ENCODE results near the gene SAP25. TPM values are rescaled to one million over a fixed set of nuclear protein-coding genes. Genes with fewer than 3 reads are reported as not detected.

The SAP25 gene
- polyA plus RNA-seq, 1 of the 3 experiments (the other 2 are of a cell fraction) = 1.2 TPM

DNA sequence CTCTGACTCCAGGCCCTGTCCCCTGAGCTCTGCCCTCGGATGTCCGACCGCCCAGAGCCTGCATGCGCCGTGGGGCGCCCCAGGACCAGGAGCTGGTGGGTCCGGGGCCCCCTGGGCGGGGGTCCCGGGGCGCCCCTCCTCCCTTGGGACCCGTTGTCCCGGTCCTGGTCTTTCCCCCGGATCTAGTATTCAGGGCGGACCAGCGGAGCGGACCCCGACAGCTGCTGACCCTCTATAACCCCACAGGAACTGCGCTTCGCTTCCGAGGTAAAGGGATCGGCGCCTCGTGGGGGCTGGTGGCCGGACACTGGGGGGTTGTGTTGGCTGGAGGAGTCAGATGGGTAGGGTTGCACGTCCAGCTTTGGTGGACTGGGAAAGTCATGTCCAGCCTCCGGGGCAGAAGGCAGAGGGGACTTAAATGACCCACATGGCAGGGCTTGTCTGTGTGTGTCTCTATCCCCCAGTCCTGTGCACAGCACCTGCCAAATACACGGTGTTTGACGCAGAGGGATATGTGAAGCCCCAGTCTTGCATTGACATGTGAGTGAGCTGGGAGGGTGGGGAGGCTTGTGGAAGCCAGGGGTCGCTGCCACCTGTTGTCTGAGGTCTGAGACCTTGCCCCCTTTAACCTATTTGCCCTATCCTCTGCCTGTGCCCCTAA lies 39.2 kb upstream of the SAP25 start (continued):
- TF ChIP-seq, protein P1, sequence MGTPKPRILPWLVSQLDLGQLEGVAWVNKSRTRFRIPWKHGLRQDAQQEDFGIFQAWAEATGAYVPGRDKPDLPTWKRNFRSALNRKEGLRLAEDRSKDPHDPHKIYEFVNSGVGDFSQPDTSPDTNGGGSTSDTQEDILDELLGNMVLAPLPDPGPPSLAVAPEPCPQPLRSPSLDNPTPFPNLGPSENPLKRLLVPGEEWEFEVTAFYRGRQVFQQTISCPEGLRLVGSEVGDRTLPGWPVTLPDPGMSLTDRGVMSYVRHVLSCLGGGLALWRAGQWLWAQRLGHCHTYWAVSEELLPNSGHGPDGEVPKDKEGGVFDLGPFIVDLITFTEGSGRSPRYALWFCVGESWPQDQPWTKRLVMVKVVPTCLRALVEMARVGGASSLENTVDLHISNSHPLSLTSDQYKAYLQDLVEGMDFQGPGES (IDR thresholded peaks at IDR 0.05; ENCODE audit: low read depth, low read length) = no peak
- TF ChIP-seq, protein P2, sequence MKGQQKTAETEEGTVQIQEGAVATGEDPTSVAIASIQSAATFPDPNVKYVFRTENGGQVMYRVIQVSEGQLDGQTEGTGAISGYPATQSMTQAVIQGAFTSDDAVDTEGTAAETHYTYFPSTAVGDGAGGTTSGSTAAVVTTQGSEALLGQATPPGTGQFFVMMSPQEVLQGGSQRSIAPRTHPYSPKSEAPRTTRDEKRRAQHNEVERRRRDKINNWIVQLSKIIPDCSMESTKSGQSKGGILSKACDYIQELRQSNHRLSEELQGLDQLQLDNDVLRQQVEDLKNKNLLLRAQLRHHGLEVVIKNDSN (IDR thresholded peaks at IDR 0.05; ENCODE audit: borderline replicate concordance, low read depth) = no peak
- TF ChIP-seq FOSL2 (IDR thresholded peaks at IDR 0.05; ENCODE audit: borderline replicate concordance, low read depth) (no peak), NFIC (IDR thresholded peaks at IDR 0.05; ENCODE audit: borderline replicate concordance) (no peak), SMC3 (IDR thresholded peaks at IDR 0.05; ENCODE audit: low read depth, low read length) (peak; percentile 30; the same call in 1 of the 2 replicates), CHD2 (IDR thresholded peaks at IDR 0.05; ENCODE audit: low read length, partially characterized antibody) (no peak), SIN3A (IDR thresholded peaks at IDR 0.05; ENCODE audit: borderline replicate concordance, low read depth, low read length) (no peak; the same call in 1 of the 2 replicates), GATA2 (CRISPR knock-in tag; IDR thresholded peaks at IDR 0.05) (no peak), FOXJ3 (CRISPR knock-in tag; IDR thresholded peaks at IDR 0.05) (no peak), YY1 (IDR thresholded peaks at IDR 0.05; ENCODE audit: low read depth) (no peak)
- TF ChIP-seq, protein P3, sequence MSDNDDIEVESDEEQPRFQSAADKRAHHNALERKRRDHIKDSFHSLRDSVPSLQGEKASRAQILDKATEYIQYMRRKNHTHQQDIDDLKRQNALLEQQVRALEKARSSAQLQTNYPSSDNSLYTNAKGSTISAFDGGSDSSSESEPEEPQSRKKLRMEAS (IDR thresholded peaks at IDR 0.05; ENCODE audit: low read depth) = peak; percentile 17; the same call in 1 of the 2 replicates

DNA sequence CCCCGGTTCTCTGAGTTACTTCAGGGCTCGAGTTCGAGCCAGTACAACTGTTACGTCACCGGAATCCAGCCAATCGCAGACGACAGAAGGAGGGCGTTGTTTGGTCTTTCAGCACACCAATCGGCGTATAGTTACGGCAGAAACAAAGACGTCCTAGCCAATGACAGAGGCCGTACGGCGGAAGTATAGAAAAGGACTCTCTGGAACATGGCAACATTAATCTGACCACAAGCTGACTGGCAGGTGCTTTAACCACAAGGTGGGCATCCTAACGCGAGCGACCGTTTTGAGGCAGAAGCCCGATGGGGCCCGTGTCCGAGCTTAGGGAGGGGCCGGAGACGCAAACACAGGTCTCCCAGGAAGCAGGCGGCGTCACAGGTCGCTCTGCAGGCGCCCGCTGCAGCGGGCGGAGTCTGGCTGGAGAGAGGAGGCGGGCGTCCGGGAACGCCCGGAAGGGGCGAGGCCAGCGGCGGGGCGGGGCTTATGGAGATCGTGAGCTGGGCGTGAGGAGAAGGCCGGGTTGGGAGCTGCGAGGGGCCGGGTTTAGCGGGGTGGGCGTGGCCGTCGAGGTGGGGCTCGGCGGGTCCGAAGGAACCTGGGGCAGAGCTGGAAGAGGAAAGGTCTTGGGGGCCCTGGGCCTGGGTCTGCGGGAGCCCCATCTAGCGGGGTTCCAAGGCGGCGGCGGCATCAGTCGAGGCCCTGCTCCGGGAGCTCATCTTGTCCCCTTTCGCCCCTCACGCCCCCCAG lies 38.5 kb upstream of the SAP25 start, which contains the start of gene MOSPD3:
Gene MOSPD3 (plus strand): TSS at position 558 of the 747 bp plus-strand sequence. CDS start 252 bp downstream, outside the sequence.
- peaks cover 0 to 8% of the 10 kb centered on the region in 2 experiments; a peak in 1 of 4 replicates for H3K4me1 ChIP-seq (ENCODE audit: control insufficient read depth in 1 of 2, insufficient read depth in 2 of 2, low read depth in 1 of 2, low read length in 1 of 2)
- H4K20me1 ChIP-seq (ENCODE audit: insufficient read depth) = no peaks in the 10 kb centered on the region
- CTCF ChIA-PET = interaction anchor here (0.7 to 9.1 kb wide), 26 partner anchors 8 to 240 kb away, joined by 3 to 119 read pairs (median 6); partner anchors contain the start of genes ACTL6B, EPHB4, GIGYF1 and POP7
- H3K9me2 ChIP-seq = no peaks in the 10 kb centered on the region
- under 1% methylated on average over 34 of the region's 61 CpGs for WGBS (ENCODE audit: low lambda C conversion rate)
- H3K9ac ChIP-seq = peak within 1 kb of the TSS; percentile 69
- H3F3A ChIP-seq (replicated peaks; ENCODE audit: insufficient read depth) = peaks cover 40% of the 10 kb centered on the region
- H3K9me3 ChIP-seq = no peaks in the 10 kb centered on the region
- peak within 1 kb of the TSS; percentile 82 to 93 for H3K27ac ChIP-seq (ENCODE audit: low read depth in 2 of 2, low read length in 1 of 2)
- peak within 1 kb of the TSS; percentile 67 to 80 for H3K4me3 ChIP-seq (ENCODE audit: low read depth in 2 of 2, low read length in 1 of 2)
- no peaks in the 10 kb centered on the region for H3K27me3 ChIP-seq (ENCODE audit: insufficient read depth)
- TF ChIP-seq, protein P2 (IDR thresholded peaks at IDR 0.05; ENCODE audit: borderline replicate concordance, low read depth) = no peak
- TF ChIP-seq, protein P4, sequence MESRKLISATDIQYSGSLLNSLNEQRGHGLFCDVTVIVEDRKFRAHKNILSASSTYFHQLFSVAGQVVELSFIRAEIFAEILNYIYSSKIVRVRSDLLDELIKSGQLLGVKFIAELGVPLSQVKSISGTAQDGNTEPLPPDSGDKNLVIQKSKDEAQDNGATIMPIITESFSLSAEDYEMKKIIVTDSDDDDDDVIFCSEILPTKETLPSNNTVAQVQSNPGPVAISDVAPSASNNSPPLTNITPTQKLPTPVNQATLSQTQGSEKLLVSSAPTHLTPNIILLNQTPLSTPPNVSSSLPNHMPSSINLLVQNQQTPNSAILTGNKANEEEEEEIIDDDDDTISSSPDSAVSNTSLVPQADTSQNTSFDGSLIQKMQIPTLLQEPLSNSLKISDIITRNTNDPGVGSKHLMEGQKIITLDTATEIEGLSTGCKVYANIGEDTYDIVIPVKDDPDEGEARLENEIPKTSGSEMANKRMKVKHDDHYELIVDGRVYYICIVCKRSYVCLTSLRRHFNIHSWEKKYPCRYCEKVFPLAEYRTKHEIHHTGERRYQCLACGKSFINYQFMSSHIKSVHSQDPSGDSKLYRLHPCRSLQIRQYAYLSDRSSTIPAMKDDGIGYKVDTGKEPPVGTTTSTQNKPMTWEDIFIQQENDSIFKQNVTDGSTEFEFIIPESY (IDR thresholded peaks at IDR 0.05; ENCODE audit: borderline replicate concordance, low read depth) = no peak
- 0 out of 4 replicates have a peak, but pooled peaks of 1 of the 2 experiments have one; percentile 37 for TF ChIP-seq EP300 (IDR thresholded peaks at IDR 0.05; ENCODE audit: borderline replicate concordance in 1 of 2, low read depth in 1 of 2, low read length in 1 of 2)
- peak; percentile 77 for TF ChIP-seq CHD2 (IDR thresholded peaks at IDR 0.05; ENCODE audit: low read length, partially characterized antibody)
- no peak for TF ChIP-seq FOSL2 (IDR thresholded peaks at IDR 0.05; ENCODE audit: borderline replicate concordance, low read depth)
- peak; percentile 55; the same call in 1 of the 2 replicates for TF ChIP-seq POLR2AphosphoS5 (IDR thresholded peaks at IDR 0.05; ENCODE audit: low read depth, low read length)
- TF ChIP-seq GABPA (IDR thresholded peaks at IDR 0.05; ENCODE audit: low read depth) = peak; percentile 77
- TF ChIP-seq RCOR1 (IDR thresholded peaks at IDR 0.05; ENCODE audit: low read length) = 0 out of 2 replicates have a peak, but pooled peaks have one; percentile 5
- TF ChIP-seq MEF2A (IDR thresholded peaks at IDR 0.05; ENCODE audit: borderline replicate concordance, low read depth) = no peak
- TF ChIP-seq TAF1 (IDR thresholded peaks at IDR 0.05; ENCODE audit: borderline replicate concordance, low read depth, low read length) = peak; percentile 39; the same call in 1 of the 2 replicates
- peak; percentile 85 for TF ChIP-seq YY1 (IDR thresholded peaks at IDR 0.05; ENCODE audit: low read depth)
- TF ChIP-seq, protein P5, sequence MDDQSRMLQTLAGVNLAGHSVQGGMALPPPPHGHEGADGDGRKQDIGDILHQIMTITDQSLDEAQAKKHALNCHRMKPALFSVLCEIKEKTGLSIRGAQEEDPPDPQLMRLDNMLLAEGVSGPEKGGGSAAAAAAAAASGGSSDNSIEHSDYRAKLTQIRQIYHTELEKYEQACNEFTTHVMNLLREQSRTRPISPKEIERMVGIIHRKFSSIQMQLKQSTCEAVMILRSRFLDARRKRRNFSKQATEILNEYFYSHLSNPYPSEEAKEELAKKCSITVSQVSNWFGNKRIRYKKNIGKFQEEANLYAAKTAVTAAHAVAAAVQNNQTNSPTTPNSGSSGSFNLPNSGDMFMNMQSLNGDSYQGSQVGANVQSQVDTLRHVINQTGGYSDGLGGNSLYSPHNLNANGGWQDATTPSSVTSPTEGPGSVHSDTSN (IDR thresholded peaks at IDR 0.05) = peak; percentile 81
- TF ChIP-seq MXI1 (IDR thresholded peaks at IDR 0.05; ENCODE audit: low read depth, low read length) = peak; percentile 75
- TF ChIP-seq RFX5 (IDR thresholded peaks at IDR 0.05; ENCODE audit: low read length) = peak; percentile 95
- peak; percentile 96 for TF ChIP-seq ELF1 (IDR thresholded peaks at IDR 0.05)
- peak; percentile 30; the same call in 1 of the 2 replicates for TF ChIP-seq SIN3A (IDR thresholded peaks at IDR 0.05; ENCODE audit: borderline replicate concordance, low read depth, low read length)
- peak; percentile 100 for DNase-seq
- POLR2A ChIA-PET = interaction anchor here (0.8 to 2.6 kb wide), 16 partner anchors 9 to 184 kb away, joined by 4 to 39 read pairs (median 8); partner anchors contain the start of genes ACTL6B, FBXO24, GIGYF1 and GNB2
- peak within 1 kb of the TSS; percentile 79 for H2AFZ ChIP-seq (ENCODE audit: low read depth)
- H3K4me2 ChIP-seq = peak within 1 kb of the TSS; percentile 100
- H3K36me3 ChIP-seq (replicated peaks in 1 of 2; ENCODE audit: control insufficient read depth in 1 of 2, insufficient read depth in 2 of 2, low read length in 1 of 2) = peaks cover 11 to 13% of the 10 kb centered on the region in 2 experiments
- peaks cover 6% of the 10 kb centered on the region; the same call in 1 of the 2 replicates for H3K79me2 ChIP-seq (ENCODE audit: insufficient read depth)

Data from SK-N-SH (cell line).